ENCODE measurements around the gene RXRA. TPM values are rescaled to one million over a fixed set of nuclear protein-coding genes. Genes with fewer than 3 reads are reported as not detected.

The RXRA gene
- total and polyA plus RNA-seq, 2 donors (not counting 1 experiment from before 2014, with no cell fraction given), result 2.6 to 6.8 TPM

DNA sequence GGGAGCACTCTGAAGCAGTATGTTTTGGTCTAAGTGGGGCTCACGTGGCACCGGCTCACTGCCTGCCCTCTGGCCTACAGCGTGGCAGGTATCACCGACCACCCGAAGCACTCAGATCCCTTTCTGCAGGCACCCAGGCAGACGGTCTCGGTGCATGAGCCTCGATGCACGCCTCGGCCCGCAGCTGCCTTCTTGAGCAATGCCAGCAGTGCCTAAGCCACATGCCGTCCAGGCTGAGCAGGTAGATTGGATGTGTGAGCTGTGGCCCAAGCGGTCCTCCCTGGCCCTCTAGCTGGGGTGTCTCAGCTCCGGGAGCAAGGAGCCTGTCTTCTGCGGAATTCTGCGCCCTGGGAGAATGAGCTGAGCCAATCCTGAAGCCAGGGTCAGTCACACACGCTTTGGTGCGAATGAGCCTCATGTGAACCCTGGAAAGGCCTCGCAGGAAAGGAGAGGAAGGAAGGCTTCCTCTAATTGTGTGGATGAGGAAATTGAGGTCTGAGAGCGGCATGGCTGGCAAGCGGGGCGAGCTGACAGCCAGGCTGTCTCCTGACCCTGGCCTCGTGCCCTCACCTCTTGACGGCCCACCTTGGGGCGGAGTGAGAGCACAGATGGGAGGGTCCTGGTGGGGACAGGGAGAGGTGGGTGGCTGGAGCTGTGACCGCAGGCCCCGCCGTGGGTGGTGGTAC lies 14.4 kb downstream of the RXRA start:
- Mint-ChIP-seq H3K4me3 (no peak overlapping the region), H3K9me3 (ENCODE audit: insufficient read depth) (no peaks in the 10 kb centered on the region), H3K27me3 (no peaks in the 10 kb centered on the region), H3K4me1 (peaks cover 29% of the 10 kb centered on the region), H3K27ac (no peak overlapping the region)
- WGBS (ENCODE audit: insufficient coverage), result 81% methylated on average over 28 of the region's 28 CpGs
- no peak overlapping the region for H3K27ac ChIP-seq (ENCODE audit: low read length in 2 of 2)
- no peak overlapping the region for H2AFZ ChIP-seq (ENCODE audit: insufficient read depth, low read depth, low read length, poor library complexity, severe bottlenecking)
- peaks cover 8 to 32% of the 10 kb centered on the region in 2 donors for H3K4me1 ChIP-seq (ENCODE audit: control insufficient read depth in 2 of 2, insufficient read depth in 2 of 2, low read length in 2 of 2)
- ChIA-PET CTCF (no interaction called here), POLR2A (no interaction called here)
- no peaks in the 10 kb centered on the region for H3K27me3 ChIP-seq (replicated peaks in 1 of 4; ENCODE audit: control extremely low read depth in 1 of 4, control insufficient read depth in 3 of 4, insufficient read depth in 4 of 4, low read length in 3 of 4)
- no peak for TF ChIP-seq EZH2 (IDR thresholded peaks at IDR 0.05; ENCODE audit: borderline replicate concordance, insufficient read depth, low read depth, low read length, poor library complexity, severe bottlenecking)
- no peak for TF ChIP-seq CTCF (IDR thresholded peaks at IDR 0.05)
- no peaks in the 10 kb centered on the region for H3K9me3 ChIP-seq (ENCODE audit: control extremely low read depth in 1 of 3, control insufficient read depth in 2 of 3, insufficient read depth in 1 of 3, low read length in 2 of 3)
- ATAC-seq (ENCODE audit: low read depth) (no peak), DNase-seq (no peak)
- peak overlapping the region; percentile 37 for H3K4me2 ChIP-seq (replicated peaks; ENCODE audit: low read depth, low read length, poor library complexity, severe bottlenecking)
- H3K9ac ChIP-seq (ENCODE audit: low read length), result no peak overlapping the region
- intact Hi-C loops (cut with micrococcal nuclease), result no loop called here
- peaks cover 24% of the 10 kb centered on the region for H3K79me2 ChIP-seq (ENCODE audit: control insufficient read depth, insufficient read depth, low read length)
- H3K36me3 ChIP-seq (replicated peaks in 1 of 2; ENCODE audit: control extremely low read depth in 1 of 2, control insufficient read depth in 1 of 2, extremely low read depth in 1 of 2, insufficient read depth in 2 of 2, low read length in 1 of 2), result no peaks in the 10 kb centered on the region
- H4K20me1 ChIP-seq (ENCODE audit: control insufficient read depth, insufficient read depth, low read length, poor library complexity, severe bottlenecking), result peaks cover 7% of the 10 kb centered on the region
- H3K4me3 ChIP-seq (ENCODE audit: control extremely low read depth in 1 of 5, extremely low read depth in 1 of 5, insufficient read depth in 1 of 5, low read depth in 2 of 5, low read length in 4 of 5), result no peak overlapping the region

- DNase-seq, result no peak
- intact Hi-C loops (cut with micrococcal nuclease), result no loop called here
These were observed 15.1 kb downstream of the RXRA start for GRCh38 chr9:134341306-134341705.

More at GRCh38 chr9:134341306-134341705, 15.1 kb downstream of the RXRA start:
- ATAC-seq (ENCODE audit: low read depth), result no peak
- Histone ChIP-seq H3K9me3 (ENCODE audit: control extremely low read depth in 1 of 3, control insufficient read depth in 2 of 3, insufficient read depth in 1 of 3, low read length in 2 of 3) (no peaks in the 10 kb centered on the region), H3K4me2 (replicated peaks; ENCODE audit: low read depth, low read length, poor library complexity, severe bottlenecking) (peak overlapping the region; percentile 37), H3K79me2 (ENCODE audit: control insufficient read depth, insufficient read depth, low read length) (peaks cover 29% of the 10 kb centered on the region), H3K27me3 (replicated peaks in 1 of 4; ENCODE audit: control extremely low read depth in 1 of 4, control insufficient read depth in 3 of 4, insufficient read depth in 4 of 4, low read length in 3 of 4) (no peaks in the 10 kb centered on the region), H2AFZ (ENCODE audit: insufficient read depth, low read depth, low read length, poor library complexity, severe bottlenecking) (no peak overlapping the region), H3K9ac (ENCODE audit: low read length) (no peak overlapping the region), H4K20me1 (ENCODE audit: control insufficient read depth, insufficient read depth, low read length, poor library complexity, severe bottlenecking) (peaks cover 7% of the 10 kb centered on the region), H3K36me3 (replicated peaks in 1 of 2; ENCODE audit: control extremely low read depth in 1 of 2, control insufficient read depth in 1 of 2, extremely low read depth in 1 of 2, insufficient read depth in 2 of 2, low read length in 1 of 2) (no peaks in the 10 kb centered on the region), H3K27ac (ENCODE audit: low read length in 2 of 2) (no peak overlapping the region), H3K4me1 (ENCODE audit: control insufficient read depth in 2 of 2, insufficient read depth in 2 of 2, low read length in 2 of 2) (peaks cover 8 to 32% of the 10 kb centered on the region in 2 donors), H3K4me3 (ENCODE audit: control extremely low read depth in 1 of 5, extremely low read depth in 1 of 5, insufficient read depth in 1 of 5, low read depth in 2 of 5, low read length in 4 of 5) (no peak overlapping the region)
- no peaks in the 10 kb centered on the region for H3K9me3 Mint-ChIP-seq (ENCODE audit: insufficient read depth)
- no peaks in the 10 kb centered on the region for H3K27me3 Mint-ChIP-seq
- WGBS (ENCODE audit: insufficient coverage), result 53% methylated on average over 7 of the region's 9 CpGs
- peaks cover 29% of the 10 kb centered on the region for H3K4me1 Mint-ChIP-seq
- TF ChIP-seq CTCF (IDR thresholded peaks at IDR 0.05), result no peak
- TF ChIP-seq EZH2 (IDR thresholded peaks at IDR 0.05; ENCODE audit: borderline replicate concordance, insufficient read depth, low read depth, low read length, poor library complexity, severe bottlenecking), result no peak
- no peak overlapping the region for H3K27ac Mint-ChIP-seq
- no peak overlapping the region for H3K4me3 Mint-ChIP-seq
- POLR2A ChIA-PET, result no interaction called here
- CTCF ChIA-PET, result no interaction called here
